ENCODE data around the gene OTUD3.
"Not testable (repeated sequence)": the region's sequence is repeated elsewhere in the genome, so short reads cannot be mapped to it uniquely, and the experiment has no call there.

Gene OTUD3

DNA sequence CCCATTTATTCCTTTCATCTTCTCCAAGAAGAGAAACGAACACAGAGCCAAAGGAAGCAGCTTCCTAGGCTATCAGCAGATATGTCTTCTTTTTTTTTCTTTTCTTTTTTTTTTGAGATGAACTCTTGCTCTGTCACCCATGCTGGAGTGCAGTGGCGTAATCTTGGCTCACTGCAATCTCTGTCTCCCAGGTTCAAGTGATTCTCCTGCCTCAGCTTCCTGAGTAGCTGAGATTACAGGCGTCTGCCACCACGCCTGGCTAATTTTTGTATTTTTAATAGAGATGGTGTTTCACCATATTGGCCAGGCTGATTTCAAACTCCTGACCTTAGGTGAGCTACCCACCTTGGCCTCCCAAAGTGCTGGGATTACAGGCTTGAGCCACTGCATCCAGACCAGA lies 13.6 kb upstream of the OTUD3 start:
- H3K9ac ChIP-seq (ENCODE audit: low read length); H3K27me3 ChIP-seq (ENCODE audit: control insufficient read depth, insufficient read depth, low read length); H3K4me1 ChIP-seq (ENCODE audit: control insufficient read depth, insufficient read depth, low read length); H3K36me3 ChIP-seq (ENCODE audit: control insufficient read depth, insufficient read depth, low read length); H3K4me3 ChIP-seq (ENCODE audit: low read depth, low read length); H3K9me3 ChIP-seq (ENCODE audit: control insufficient read depth, insufficient read depth, low read depth, low read length); H3K27ac ChIP-seq (ENCODE audit: low read depth, low read length): not testable (repeated sequence)

DNA sequence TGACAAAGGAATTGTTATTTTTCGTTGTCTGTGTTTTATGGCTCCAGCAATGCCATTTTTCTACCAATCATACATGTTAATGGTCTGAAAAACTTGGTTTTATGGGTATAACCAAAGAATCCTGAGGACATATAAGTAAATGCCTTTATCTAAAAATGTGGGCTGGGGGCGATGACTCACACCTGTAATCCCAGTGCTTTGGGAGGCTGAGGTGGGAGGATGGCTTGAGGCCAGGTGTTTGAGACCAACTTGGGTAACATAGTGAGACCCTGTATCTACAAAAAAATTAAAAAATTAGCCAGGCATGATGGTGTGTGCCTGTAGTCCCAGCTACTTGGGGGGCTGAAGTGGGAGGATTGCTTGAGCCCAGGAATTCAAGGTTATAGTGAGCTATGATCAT lies 12.7 kb upstream of the OTUD3 start:
- H3K36me3 ChIP-seq (ENCODE audit: control insufficient read depth, insufficient read depth, low read length); H3K9ac ChIP-seq (ENCODE audit: low read length); H3K27me3 ChIP-seq (ENCODE audit: control insufficient read depth, insufficient read depth, low read length); H3K9me3 ChIP-seq (ENCODE audit: control insufficient read depth, insufficient read depth, low read depth, low read length); H3K4me3 ChIP-seq (ENCODE audit: low read depth, low read length); H3K27ac ChIP-seq (ENCODE audit: low read depth, low read length); H3K4me1 ChIP-seq (ENCODE audit: control insufficient read depth, insufficient read depth, low read length): not testable (repeated sequence)

GRCh38 chr1:19869929-19870328 lies 12.3 kb upstream of the OTUD3 start:
- Histone ChIP-seq H3K27me3 (ENCODE audit: control insufficient read depth, insufficient read depth, low read length) (no peaks in the 10 kb centered on the region), H3K4me1 (ENCODE audit: control insufficient read depth, insufficient read depth, low read length) (peaks cover 5% of the 10 kb centered on the region; the same call in 1 of the 2 replicates), H3K27ac (ENCODE audit: low read depth, low read length) (no peak overlapping the region), H3K9ac (ENCODE audit: low read length) (no peak overlapping the region), H3K9me3 (ENCODE audit: control insufficient read depth, insufficient read depth, low read depth, low read length) (no peaks in the 10 kb centered on the region), H3K36me3 (ENCODE audit: control insufficient read depth, insufficient read depth, low read length) (no peaks in the 10 kb centered on the region), H3K4me3 (ENCODE audit: low read depth, low read length) (no peak overlapping the region)

DNA sequence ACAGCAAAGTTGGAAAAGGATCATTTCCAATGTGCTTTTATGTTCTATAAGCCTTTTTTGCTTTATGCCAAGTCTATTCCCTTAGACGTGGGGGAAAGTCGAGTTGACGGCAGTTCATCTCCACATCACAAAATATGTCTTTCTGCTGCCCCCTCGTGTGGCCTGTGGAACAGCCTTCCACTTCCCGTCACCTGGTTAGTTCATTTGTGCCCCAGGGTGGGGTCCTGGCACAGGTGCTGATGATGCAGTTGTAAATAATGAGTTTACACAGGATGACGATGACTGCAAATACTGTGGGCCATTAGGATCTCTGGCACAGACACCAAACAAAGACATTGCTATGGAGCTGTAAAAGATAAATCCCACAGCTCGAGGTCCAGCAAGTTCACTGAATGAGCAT lies 10.0 kb upstream of the OTUD3 start:
- H3K4me3 ChIP-seq (ENCODE audit: low read depth, low read length), result no peak overlapping the region
- H3K36me3 ChIP-seq (ENCODE audit: control insufficient read depth, insufficient read depth, low read length), result no peaks in the 10 kb centered on the region
- no peak overlapping the region for H3K9ac ChIP-seq (ENCODE audit: low read length)
- H3K27me3 ChIP-seq (ENCODE audit: control insufficient read depth, insufficient read depth, low read length), result no peaks in the 10 kb centered on the region
- H3K4me1 ChIP-seq (ENCODE audit: control insufficient read depth, insufficient read depth, low read length), result no peaks in the 10 kb centered on the region
- no peaks in the 10 kb centered on the region for H3K9me3 ChIP-seq (ENCODE audit: control insufficient read depth, insufficient read depth, low read depth, low read length)
- no peak overlapping the region for H3K27ac ChIP-seq (ENCODE audit: low read depth, low read length)

DNA sequence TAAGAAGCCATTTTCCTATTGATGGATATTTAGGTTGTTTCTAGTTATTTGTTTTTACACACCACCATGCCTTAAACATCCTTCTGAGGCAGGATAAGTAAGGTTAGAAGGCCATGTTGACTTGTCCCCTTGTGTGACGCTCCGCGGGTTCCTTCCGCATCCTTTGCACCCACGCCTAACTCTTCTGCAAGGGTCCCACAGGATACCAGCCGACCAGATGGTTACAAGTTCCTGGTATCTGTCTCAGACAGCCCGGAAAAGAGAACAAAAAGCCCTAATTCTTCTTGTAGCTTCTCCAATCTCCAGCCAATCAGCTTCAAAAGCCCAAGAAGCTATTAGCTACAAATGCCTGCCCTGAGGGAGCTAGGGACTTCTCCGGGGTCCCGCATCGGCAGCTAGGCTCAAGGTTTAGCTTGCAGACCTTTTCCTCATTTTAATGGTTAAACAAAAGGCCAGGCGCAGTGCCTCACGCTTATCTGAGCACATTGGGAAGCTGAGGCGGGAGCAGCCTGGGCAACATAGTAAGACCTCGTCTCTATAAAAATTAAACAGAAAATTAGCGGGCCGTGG lies 4.9 kb upstream of the OTUD3 start:
- Histone ChIP-seq H3K36me3 (ENCODE audit: control insufficient read depth, insufficient read depth, low read length) (no peaks in the 10 kb centered on the region), H3K4me3 (ENCODE audit: low read depth, low read length) (no peak overlapping the region), H3K9me3 (ENCODE audit: control insufficient read depth, insufficient read depth, low read depth, low read length) (no peaks in the 10 kb centered on the region), H3K27me3 (ENCODE audit: control insufficient read depth, insufficient read depth, low read length) (no peaks in the 10 kb centered on the region), H3K9ac (ENCODE audit: low read length) (no peak overlapping the region), H3K4me1 (ENCODE audit: control insufficient read depth, insufficient read depth, low read length) (peaks cover 4% of the 10 kb centered on the region), H3K27ac (ENCODE audit: low read depth, low read length) (no peak overlapping the region)

DNA sequence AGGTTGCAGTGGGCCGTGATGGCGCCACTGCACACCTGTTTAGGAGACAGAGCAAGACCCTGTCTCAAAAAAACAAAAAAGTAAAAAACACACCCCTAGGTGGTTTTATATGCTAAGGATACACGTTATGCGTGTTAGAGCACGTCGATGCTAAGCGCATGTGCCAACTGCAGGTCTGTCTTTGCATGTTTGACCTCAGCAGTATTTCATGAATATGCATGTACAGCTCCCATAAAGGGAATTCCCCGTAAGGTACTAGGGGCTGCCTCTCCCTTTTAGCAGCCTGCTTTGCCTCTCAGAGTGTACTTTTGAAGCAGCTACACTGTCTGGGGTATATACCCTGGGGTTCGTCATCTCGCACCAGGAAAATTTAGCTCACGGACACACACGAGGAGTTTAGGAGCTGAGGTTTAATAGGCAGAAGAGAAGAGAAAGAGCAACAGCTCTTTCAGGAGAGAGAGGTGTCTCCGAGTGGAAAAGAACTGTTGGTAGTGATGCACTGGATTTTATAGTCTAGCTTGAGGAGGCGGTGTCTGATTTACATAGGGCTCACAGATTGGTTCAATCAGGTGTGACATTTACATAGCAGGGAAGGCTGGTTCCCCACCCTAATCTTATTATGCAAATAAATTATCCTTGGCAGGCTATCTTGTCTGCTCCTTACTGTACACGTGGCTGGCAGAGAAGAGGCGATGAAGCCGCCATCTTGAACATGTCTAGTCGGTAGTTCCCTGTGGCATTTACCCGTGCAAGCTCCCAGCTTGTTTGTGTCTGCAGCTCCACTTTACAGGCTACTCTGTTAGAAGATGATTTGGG lies 4.2 kb upstream of the OTUD3 start:
- Histone ChIP-seq H3K4me1 (ENCODE audit: control insufficient read depth, insufficient read depth, low read length) (peaks cover 4% of the 10 kb centered on the region), H3K27me3 (ENCODE audit: control insufficient read depth, insufficient read depth, low read length) (no peaks in the 10 kb centered on the region), H3K27ac (ENCODE audit: low read depth, low read length) (no peak overlapping the region), H3K9me3 (ENCODE audit: control insufficient read depth, insufficient read depth, low read depth, low read length) (no peaks in the 10 kb centered on the region), H3K9ac (ENCODE audit: low read length) (no peak overlapping the region), H3K4me3 (ENCODE audit: low read depth, low read length) (no peak overlapping the region), H3K36me3 (ENCODE audit: control insufficient read depth, insufficient read depth, low read length) (no peaks in the 10 kb centered on the region)

- Histone ChIP-seq H3K27me3 (ENCODE audit: control insufficient read depth, insufficient read depth, low read length) (no peaks in the 10 kb centered on the region), H3K36me3 (ENCODE audit: control insufficient read depth, insufficient read depth, low read length) (no peaks in the 10 kb centered on the region), H3K9ac (ENCODE audit: low read length) (no peak overlapping the region), H3K9me3 (ENCODE audit: control insufficient read depth, insufficient read depth, low read depth, low read length) (no peaks in the 10 kb centered on the region), H3K4me1 (ENCODE audit: control insufficient read depth, insufficient read depth, low read length) (peaks cover 4% of the 10 kb centered on the region), H3K27ac (ENCODE audit: low read depth, low read length) (no peak overlapping the region), H3K4me3 (ENCODE audit: low read depth, low read length) (no peak overlapping the region)
Measured at GRCh38 chr1:19878637-19878985, 3.6 kb upstream of the OTUD3 start.

- H3K36me3 ChIP-seq (ENCODE audit: control insufficient read depth, insufficient read depth, low read length), result no peaks in the 10 kb centered on the region
- H3K9me3 ChIP-seq (ENCODE audit: control insufficient read depth, insufficient read depth, low read depth, low read length), result no peaks in the 10 kb centered on the region
- H3K4me3 ChIP-seq (ENCODE audit: low read depth, low read length), result no peak overlapping the region
- H3K4me1 ChIP-seq (ENCODE audit: control insufficient read depth, insufficient read depth, low read length), result peaks cover 4% of the 10 kb centered on the region
- no peak overlapping the region for H3K9ac ChIP-seq (ENCODE audit: low read length)
- no peak overlapping the region for H3K27ac ChIP-seq (ENCODE audit: low read depth, low read length)
- H3K27me3 ChIP-seq (ENCODE audit: control insufficient read depth, insufficient read depth, low read length), result no peaks in the 10 kb centered on the region
Measured at GRCh38 chr1:19879227-19879626, 3.0 kb upstream of the OTUD3 start.

- Histone ChIP-seq H3K4me1 (ENCODE audit: control insufficient read depth, insufficient read depth, low read length) (peaks cover 4% of the 10 kb centered on the region), H3K27ac (ENCODE audit: low read depth, low read length) (no peak overlapping the region), H3K9me3 (ENCODE audit: control insufficient read depth, insufficient read depth, low read depth, low read length) (no peaks in the 10 kb centered on the region), H3K36me3 (ENCODE audit: control insufficient read depth, insufficient read depth, low read length) (no peaks in the 10 kb centered on the region), H3K9ac (ENCODE audit: low read length) (no peak overlapping the region), H3K27me3 (ENCODE audit: control insufficient read depth, insufficient read depth, low read length) (no peaks in the 10 kb centered on the region), H3K4me3 (ENCODE audit: low read depth, low read length) (no peak overlapping the region)
Measured at GRCh38 chr1:19879661-19880060, 2.5 kb upstream of the OTUD3 start.

DNA sequence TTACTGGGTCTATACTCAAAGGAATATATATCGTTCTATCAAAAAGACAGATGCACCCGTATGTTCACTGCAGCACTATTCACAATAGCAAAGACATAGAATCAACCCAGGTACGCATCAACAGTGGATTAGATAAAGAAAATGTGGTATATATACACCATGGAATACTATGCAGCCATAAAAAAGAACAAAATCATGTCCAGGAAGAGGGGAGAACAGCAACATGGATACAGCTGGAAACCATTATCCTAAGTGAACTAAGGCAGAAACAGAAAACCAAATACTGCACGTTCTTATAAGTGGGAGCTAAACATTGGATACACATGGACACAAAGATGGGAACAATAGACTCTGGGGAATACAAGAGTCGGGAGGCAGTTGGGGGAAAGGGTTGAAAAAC lies 1.4 kb upstream of the OTUD3 start:
- not testable (repeated sequence) for H3K27ac ChIP-seq (ENCODE audit: low read depth, low read length); H3K4me3 ChIP-seq (ENCODE audit: low read depth, low read length); H3K27me3 ChIP-seq (ENCODE audit: control insufficient read depth, insufficient read depth, low read length); H3K9ac ChIP-seq (ENCODE audit: low read length); H3K36me3 ChIP-seq (ENCODE audit: control insufficient read depth, insufficient read depth, low read length); H3K9me3 ChIP-seq (ENCODE audit: control insufficient read depth, insufficient read depth, low read depth, low read length); H3K4me1 ChIP-seq (ENCODE audit: control insufficient read depth, insufficient read depth, low read length)

- peaks cover 4% of the 10 kb centered on the region for H3K4me1 ChIP-seq (ENCODE audit: control insufficient read depth, insufficient read depth, low read length)
- peaks cover 12% of the 10 kb centered on the region; the same call in 1 of the 2 replicates for H3K36me3 ChIP-seq (ENCODE audit: control insufficient read depth, insufficient read depth, low read length)
- H3K9me3 ChIP-seq (ENCODE audit: control insufficient read depth, insufficient read depth, low read depth, low read length), result no peaks in the 10 kb centered on the region
- no peak overlapping the region for H3K9ac ChIP-seq (ENCODE audit: low read length)
- no peak overlapping the region for H3K4me3 ChIP-seq (ENCODE audit: low read depth, low read length)
- H3K27me3 ChIP-seq (ENCODE audit: control insufficient read depth, insufficient read depth, low read length), result no peaks in the 10 kb centered on the region
- no peak overlapping the region for H3K27ac ChIP-seq (ENCODE audit: low read depth, low read length)
Measured at GRCh38 chr1:19884312-19884711, 2.1 kb downstream of the OTUD3 start.

All from HUES6 (cell line).